Natural killer cell (primary cell): Measurements from ENCODE around the gene PRKCB. TPM values are rescaled to one million over a fixed set of nuclear protein-coding genes. Genes with fewer than 3 reads are reported as not detected.
A peak's percentile ranks its signal among the peaks of the same experiment; 100 is the strongest.

ENCODE experiments used
- ATAC-seq, 3 donors: fragments of 150-1000 bp in 2 of 3; fragments of 200-7000 bp in 1 of 3; cut with Tn5 transposase; 1 replicate in 1 of 3; 2 replicates in 2 of 3; pipeline ENCODE4 v1.10.0; 2021; ENCODE audit warnings: mild to moderate bottlenecking in 2 of 3, moderate library complexity in 2 of 3
- DNase-seq, 2 donors: peaks; one replicate each; pipeline versions ENCODE4 v3.0.0 to v3.0.0-alpha.2; 2013 to 2021; ENCODE audit warnings: mixed read lengths in 1 of 2
- H3K27ac ChIP-seq: one replicate; pipeline ENCODE4 v1.5.1; 2013; ENCODE audit warnings: mild to moderate bottlenecking, low read length
- H3K27me3 ChIP-seq: one replicate; pipeline ENCODE4 v1.6.1; 2013; ENCODE audit warnings: low read length; ENCODE audit not compliant: control insufficient read depth, insufficient read depth
- H3K36me3 ChIP-seq: one replicate; pipeline ENCODE4 v1.6.1; 2013; ENCODE audit warnings: low read length; ENCODE audit not compliant: control insufficient read depth, insufficient read depth
- H3K4me1 ChIP-seq: one replicate; pipeline ENCODE4 v1.6.1; 2013; ENCODE audit warnings: low read length; ENCODE audit not compliant: control insufficient read depth, insufficient read depth
- H3K4me3 ChIP-seq: one replicate; pipeline ENCODE4 v1.5.1; 2013; ENCODE audit warnings: low read length
- H3K9me3 ChIP-seq: one replicate; pipeline ENCODE4 v1.6.1; 2013; ENCODE audit warnings: low read length; ENCODE audit not compliant: control insufficient read depth, insufficient read depth
- H3K27ac Mint-ChIP-seq, 2 donors: one replicate each; pipeline ENCODE4 v1.8.0; 2022; ENCODE audit warnings: mild to moderate bottlenecking in 2 of 2, mixed read lengths in 2 of 2, moderate library complexity in 1 of 2
- H3K27me3 Mint-ChIP-seq, 2 donors: one replicate each; pipeline ENCODE4 v1.8.0; 2022; ENCODE audit warnings: low read depth in 2 of 2, mixed read lengths in 2 of 2
- H3K36me3 Mint-ChIP-seq: one replicate; pipeline ENCODE4 v1.8.0; 2022; ENCODE audit warnings: mixed read lengths
- H3K4me1 Mint-ChIP-seq, 2 donors: one replicate each; pipeline ENCODE4 v1.8.0; 2022; ENCODE audit warnings: mixed read lengths in 2 of 2
- H3K4me3 Mint-ChIP-seq: one replicate; pipeline ENCODE4 v1.8.0; 2022; ENCODE audit warnings: mild to moderate bottlenecking, moderate library complexity, mixed read lengths
- H3K9me3 Mint-ChIP-seq, 2 donors: one replicate each; pipeline ENCODE4 v1.8.0; 2022; ENCODE audit warnings: mixed read lengths in 2 of 2
- CTCF ChIP-seq: fragments of 200-600 bp; IDR thresholded peaks from one replicate; pipeline ENCODE4 v1.8.0; 2022; ENCODE audit warnings: antibody characterized with exemption
- WGBS: methylation state at CpG from one replicate; pipeline ENCODE4 v1.1.7; 2013; ENCODE audit warnings: missing lambda C conversion rate; ENCODE audit not compliant: insufficient coverage; 5-methylcytosine and 5-hydroxymethylcytosine counted together
- intact Hi-C: fragments of 100-400 bp; cut with micrococcal nuclease; formaldehyde crosslinking; loops from one replicate; pipeline ENCODE4 v1.14.2; 2022
- total RNA-seq, 4 donors: library from RNA; stranded (reverse); fragments of 120-200 nt in 1 of 4; gene quantifications; one replicate each; pipeline versions ENCODE4 v1.2.3 to v1.2.4, GENCODE V29; 2013 to 2022

PRKCB gene
- total RNA-seq, 3 donors from 2014 or later (not counting 1 experiment from before 2014, with no cell fraction given), result 182 to 222 (median 183) TPM

- Histone ChIP-seq H3K9me3 (no peaks in the 10 kb centered on the region), H3K4me3 (no peak overlapping the region), H3K27ac (no peak overlapping the region), H3K27me3 (no peaks in the 10 kb centered on the region), H3K36me3 (no peaks in the 10 kb centered on the region), H3K4me1 (peaks cover 57% of the 10 kb centered on the region)
- no peak for TF ChIP-seq CTCF
- Mint-ChIP-seq H3K27me3 (no peaks in the 10 kb centered on the region), H3K36me3 (no peaks in the 10 kb centered on the region), H3K9me3 (no peaks in the 10 kb centered on the region), H3K4me3 (peak overlapping the region; percentile 29), H3K27ac (peak overlapping the region; percentile 32 to 80), H3K4me1 (peaks cover 69 to 84% of the 10 kb centered on the region in 2 donors)
- ATAC-seq (peak in 2 of 3 donors; percentile 32 to 46), DNase-seq (peak in 1 of 2 donors; percentile 30)
- 38% methylated on average over 13 of the region's 13 CpGs for WGBS
- intact Hi-C loops, result loop anchor here (5.0 kb wide), 1 partner anchor 150 kb away; no protein-coding TSS in a partner anchor
Observed at GRCh38 chr16:23952128-23952970, 116.6 kb downstream of the PRKCB start.

GRCh38 chr16:23952971-23953300 lies 117.2 kb downstream of the PRKCB start:
- Mint-ChIP-seq H3K36me3 (no peaks in the 10 kb centered on the region), H3K27ac (peak overlapping the region; percentile 32 to 80)

GRCh38 chr16:23953476-23953875 lies 117.7 kb downstream of the PRKCB start:
- no peak overlapping the region for H3K4me3 Mint-ChIP-seq
- no peaks in the 10 kb centered on the region for H3K27me3 Mint-ChIP-seq
- Histone ChIP-seq H3K27ac (no peak overlapping the region), H3K27me3 (no peaks in the 10 kb centered on the region), H3K4me1 (peaks cover 45% of the 10 kb centered on the region), H3K4me3 (no peak overlapping the region), H3K36me3 (no peaks in the 10 kb centered on the region), H3K9me3 (no peaks in the 10 kb centered on the region)
- no peaks in the 10 kb centered on the region for H3K9me3 Mint-ChIP-seq
- ATAC-seq, result no peak
- peak overlapping the region in 1 of 2 donors; percentile 80 for H3K27ac Mint-ChIP-seq
- H3K4me1 Mint-ChIP-seq, result peaks cover 62 to 82% of the 10 kb centered on the region in 2 donors
- WGBS, result 100% methylated on average over 1 of the region's 2 CpGs
- no peak for TF ChIP-seq CTCF
- no peak for DNase-seq
- intact Hi-C loops, result loop anchor here (5.0 kb wide), 1 partner anchor 151 kb away; no protein-coding TSS in a partner anchor
- H3K36me3 Mint-ChIP-seq, result no peaks in the 10 kb centered on the region

More at GRCh38 chr16:23952971-23953300, 117.2 kb downstream of the PRKCB start:
- peaks cover 65 to 83% of the 10 kb centered on the region in 2 donors for H3K4me1 Mint-ChIP-seq
- no peaks in the 10 kb centered on the region for H3K27me3 Mint-ChIP-seq
- intact Hi-C loops, result loop anchor here (5.0 kb wide), 1 partner anchor 151 kb away; no protein-coding TSS in a partner anchor
- H3K4me1 ChIP-seq, result peaks cover 51% of the 10 kb centered on the region
- no peak overlapping the region for H3K4me3 Mint-ChIP-seq
- no peaks in the 10 kb centered on the region for H3K9me3 ChIP-seq
- no peak for DNase-seq
- no peak for TF ChIP-seq CTCF
- H3K27ac ChIP-seq, result no peak overlapping the region
- H3K36me3 ChIP-seq, result no peaks in the 10 kb centered on the region
- no peak overlapping the region for H3K4me3 ChIP-seq
- ATAC-seq, result no peak
- H3K27me3 ChIP-seq, result no peaks in the 10 kb centered on the region
- no peaks in the 10 kb centered on the region for H3K9me3 Mint-ChIP-seq
- WGBS, result 89% methylated on average over 5 of the region's 5 CpGs
